Lower leg skin (tissue), 3 donors: Measurements from ENCODE around the gene RASD2.

ENCODE experiments used
- POLR2A ChIP-seq, 2 donors: fragments of 450-650 bp; IDR thresholded peaks; one replicate each; pipeline ENCODE4 v1.6.1; 2016 to 2017; ENCODE audit warnings: antibody characterized with exemption in 2 of 2, mild to moderate bottlenecking in 1 of 2, moderate library complexity in 1 of 2
- TF ChIP-seq, protein P1 (sequence below), 3 donors: fragments of 450-650 bp; IDR thresholded peaks; one replicate each; pipeline ENCODE4 v1.5.1; 2016; ENCODE audit warnings: antibody characterized with exemption in 3 of 3, mild to moderate bottlenecking in 3 of 3, moderate library complexity in 2 of 3

DNA sequence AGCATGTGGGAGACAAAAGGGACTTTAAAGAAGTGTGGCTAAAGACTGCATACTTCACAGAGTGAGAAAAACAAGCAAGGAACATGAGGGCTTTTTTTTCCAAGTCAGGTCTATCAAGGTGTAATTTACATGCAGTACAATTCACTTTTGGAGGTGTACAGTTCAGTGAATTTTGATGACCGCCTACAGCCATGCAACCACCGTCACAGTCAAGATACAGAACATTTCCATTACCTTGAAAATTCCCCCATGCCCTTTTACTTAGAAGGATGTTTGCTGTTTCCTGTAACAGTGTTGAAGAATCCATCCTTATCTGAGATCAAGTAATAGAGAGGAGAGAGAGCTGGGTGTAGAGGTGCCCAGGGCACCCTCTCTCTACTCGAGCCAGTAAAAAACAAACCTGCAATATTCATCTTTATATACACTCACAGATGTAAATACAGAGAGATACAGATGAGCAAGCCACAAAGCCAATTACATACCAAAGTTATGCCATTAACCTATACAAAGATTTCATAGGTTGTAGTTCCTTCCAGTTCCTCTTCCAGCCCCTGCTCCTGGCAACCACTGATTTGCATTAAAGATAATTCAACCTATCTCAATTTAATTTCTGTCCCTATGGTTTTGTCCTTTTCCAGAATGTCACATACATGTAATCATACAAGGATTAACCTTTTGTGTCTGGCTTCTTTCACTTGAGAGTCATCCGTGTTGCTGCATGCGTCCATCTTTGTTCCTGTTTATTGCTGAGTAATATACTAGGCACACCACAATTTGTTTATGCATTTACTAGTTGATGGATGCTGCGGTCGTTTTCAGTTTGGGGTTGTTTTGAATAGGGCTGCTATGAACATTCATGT lies 35.0 kb upstream of the RASD2 start:
- TF ChIP-seq, protein P1, sequence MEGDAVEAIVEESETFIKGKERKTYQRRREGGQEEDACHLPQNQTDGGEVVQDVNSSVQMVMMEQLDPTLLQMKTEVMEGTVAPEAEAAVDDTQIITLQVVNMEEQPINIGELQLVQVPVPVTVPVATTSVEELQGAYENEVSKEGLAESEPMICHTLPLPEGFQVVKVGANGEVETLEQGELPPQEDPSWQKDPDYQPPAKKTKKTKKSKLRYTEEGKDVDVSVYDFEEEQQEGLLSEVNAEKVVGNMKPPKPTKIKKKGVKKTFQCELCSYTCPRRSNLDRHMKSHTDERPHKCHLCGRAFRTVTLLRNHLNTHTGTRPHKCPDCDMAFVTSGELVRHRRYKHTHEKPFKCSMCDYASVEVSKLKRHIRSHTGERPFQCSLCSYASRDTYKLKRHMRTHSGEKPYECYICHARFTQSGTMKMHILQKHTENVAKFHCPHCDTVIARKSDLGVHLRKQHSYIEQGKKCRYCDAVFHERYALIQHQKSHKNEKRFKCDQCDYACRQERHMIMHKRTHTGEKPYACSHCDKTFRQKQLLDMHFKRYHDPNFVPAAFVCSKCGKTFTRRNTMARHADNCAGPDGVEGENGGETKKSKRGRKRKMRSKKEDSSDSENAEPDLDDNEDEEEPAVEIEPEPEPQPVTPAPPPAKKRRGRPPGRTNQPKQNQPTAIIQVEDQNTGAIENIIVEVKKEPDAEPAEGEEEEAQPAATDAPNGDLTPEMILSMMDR (IDR thresholded peaks at IDR 0.05): no peak
- TF ChIP-seq POLR2A (IDR thresholded peaks at IDR 0.05): no peak
